GM12874 (cell line): Measurements from ENCODE around the gene SLC25A44.

Source experiments
- CTCF ChIP-seq: IDR thresholded peaks from 2 replicates; pipeline ENCODE4 v1.5.1; 2011; ENCODE audit warnings: low read depth, mild to moderate bottlenecking, control low read depth, low read length, moderate library complexity; ENCODE audit not compliant: insufficient read depth

SLC25A44 gene

GRCh38 chr1:156203331-156203730 is 9.4 kb downstream of the SLC25A44 start:
- TF ChIP-seq CTCF, result no peak

- TF ChIP-seq CTCF, result no peak
These were observed 10.8 kb downstream of the SLC25A44 start for GRCh38 chr1:156204686-156205085.

- no peak for TF ChIP-seq CTCF
These were observed 17.3 kb downstream of the SLC25A44 start for GRCh38 chr1:156211243-156211642.

GRCh38 chr1:156212130-156212529 is 18.2 kb downstream of the SLC25A44 start:
- TF ChIP-seq CTCF, result no peak

GRCh38 chr1:156212833-156213643 is 19.1 kb downstream of the SLC25A44 start, which contains the start of gene PMF1:
Gene PMF1 (plus strand): TSS chr1:156213007. CDS start chr1:156213016, 9 bp downstream.
- TF ChIP-seq CTCF, result no peak

GRCh38 chr1:156213644-156213966 is 19.7 kb downstream of the SLC25A44 start:
- TF ChIP-seq CTCF, result no peak

GRCh38 chr1:156214024-156214748 is 20.3 kb downstream of the SLC25A44 start:
- TF ChIP-seq CTCF, result no peak
